Activated CD4-positive, CD25-positive, alpha-beta regulatory T cell treated with anti-CD3 and anti-CD28 coated beads, Interleukin-2, amount 50 U/mL, for 72 hours (primary cell): ENCODE measurements around the gene SHROOM2.

ENCODE experiments used
- DNase-seq: peaks from one replicate; pipeline ENCODE4 v3.0.0; 2021

The SHROOM2 gene

GRCh38 chrX:9903146-9903545, 116.9 kb downstream of the SHROOM2 start:
- no peak for DNase-seq

GRCh38 chrX:9905288-9905687, 119.1 kb downstream of the SHROOM2 start:
- no peak for DNase-seq

GRCh38 chrX:9905721-9906120, 119.5 kb downstream of the SHROOM2 start:
- DNase-seq = no peak

GRCh38 chrX:9906919-9907318, 120.7 kb downstream of the SHROOM2 start:
- no peak for DNase-seq

- DNase-seq = no peak
Measured at GRCh38 chrX:9907645-9908387, 121.6 kb downstream of the SHROOM2 start.

- DNase-seq = no peak
Measured at GRCh38 chrX:9909254-9909653, 123.0 kb downstream of the SHROOM2 start.

- no peak for DNase-seq
Measured at GRCh38 chrX:9911487-9911886, 125.3 kb downstream of the SHROOM2 start.

- DNase-seq = no peak
Measured at GRCh38 chrX:9912351-9913145, 126.3 kb downstream of the SHROOM2 start.

- DNase-seq = no peak
Measured at GRCh38 chrX:9913146-9913433, 126.9 kb downstream of the SHROOM2 start.

- DNase-seq = no peak
Measured at GRCh38 chrX:9917861-9918260, 131.6 kb downstream of the SHROOM2 start.

GRCh38 chrX:9919632-9920172, 133.5 kb downstream of the SHROOM2 start:
- DNase-seq = no peak

GRCh38 chrX:9921407-9921806, 135.2 kb downstream of the SHROOM2 start:
- DNase-seq = no peak

GRCh38 chrX:9923357-9923756, 137.1 kb downstream of the SHROOM2 start:
- DNase-seq = no peak

- no peak for DNase-seq
Measured at GRCh38 chrX:9926002-9926401, 139.8 kb downstream of the SHROOM2 start.

- no peak for DNase-seq
Measured at GRCh38 chrX:9927698-9928482, 141.7 kb downstream of the SHROOM2 start.

GRCh38 chrX:9935436-9935835, 149.2 kb downstream of the SHROOM2 start:
- no peak for DNase-seq

GRCh38 chrX:9937761-9938160, 151.5 kb downstream of the SHROOM2 start:
- DNase-seq = no peak

GRCh38 chrX:9938516-9938915, 152.3 kb downstream of the SHROOM2 start:
- DNase-seq = no peak

- no peak for DNase-seq
Measured at GRCh38 chrX:9940421-9940820, 154.2 kb downstream of the SHROOM2 start.

GRCh38 chrX:9942086-9942485, 155.9 kb downstream of the SHROOM2 start:
- DNase-seq = peak; percentile 41

GRCh38 chrX:9943420-9943819, 157.2 kb downstream of the SHROOM2 start:
- no peak for DNase-seq

GRCh38 chrX:9947131-9947794, 161.0 kb downstream of the SHROOM2 start:
- no peak for DNase-seq

- DNase-seq = no peak
Measured at GRCh38 chrX:9948406-9948805, 162.2 kb downstream of the SHROOM2 start.
